Nephron progenitor cell (in vitro differentiated cells): ENCODE data around the gene C11orf65.

Experiments used
- DNase-seq: peaks from one replicate; pipeline ENCODE4 v3.0.0; 2021
- H3K27ac Mint-ChIP-seq: 2 replicates; pipeline ENCODE4 v1.8.0; 2021; ENCODE audit warnings: mild to moderate bottlenecking, moderate library complexity, mixed read lengths
- H3K27me3 Mint-ChIP-seq: 2 replicates; pipeline ENCODE4 v1.8.0; 2021; ENCODE audit warnings: mild to moderate bottlenecking, low read depth, mixed read lengths; ENCODE audit not compliant: poor library complexity
- H3K36me3 Mint-ChIP-seq: 2 replicates; pipeline ENCODE4 v1.8.0; 2021; ENCODE audit warnings: low read depth, mixed read lengths
- H3K4me1 Mint-ChIP-seq: 2 replicates; pipeline ENCODE4 v1.8.0; 2021; ENCODE audit warnings: mixed read lengths
- H3K4me3 Mint-ChIP-seq: 2 replicates; pipeline ENCODE4 v1.8.0; 2021; ENCODE audit warnings: mild to moderate bottlenecking, moderate library complexity, mixed read lengths
- H3K9me3 Mint-ChIP-seq: 2 replicates; pipeline ENCODE4 v1.8.0; 2021; ENCODE audit warnings: mild to moderate bottlenecking, moderate library complexity, mixed read lengths
- TF ChIP-seq, protein P1 (sequence below): fragments of 200-600 bp; sonication (generic); IDR thresholded peaks from 2 replicates; pipeline ENCODE4 v1.5.0; 2021; ENCODE audit warnings: antibody characterized with exemption

Gene C11orf65

GRCh38 chr11:108486828-108487227, 19.5 kb upstream of the C11orf65 start:
- TF ChIP-seq, protein P1, sequence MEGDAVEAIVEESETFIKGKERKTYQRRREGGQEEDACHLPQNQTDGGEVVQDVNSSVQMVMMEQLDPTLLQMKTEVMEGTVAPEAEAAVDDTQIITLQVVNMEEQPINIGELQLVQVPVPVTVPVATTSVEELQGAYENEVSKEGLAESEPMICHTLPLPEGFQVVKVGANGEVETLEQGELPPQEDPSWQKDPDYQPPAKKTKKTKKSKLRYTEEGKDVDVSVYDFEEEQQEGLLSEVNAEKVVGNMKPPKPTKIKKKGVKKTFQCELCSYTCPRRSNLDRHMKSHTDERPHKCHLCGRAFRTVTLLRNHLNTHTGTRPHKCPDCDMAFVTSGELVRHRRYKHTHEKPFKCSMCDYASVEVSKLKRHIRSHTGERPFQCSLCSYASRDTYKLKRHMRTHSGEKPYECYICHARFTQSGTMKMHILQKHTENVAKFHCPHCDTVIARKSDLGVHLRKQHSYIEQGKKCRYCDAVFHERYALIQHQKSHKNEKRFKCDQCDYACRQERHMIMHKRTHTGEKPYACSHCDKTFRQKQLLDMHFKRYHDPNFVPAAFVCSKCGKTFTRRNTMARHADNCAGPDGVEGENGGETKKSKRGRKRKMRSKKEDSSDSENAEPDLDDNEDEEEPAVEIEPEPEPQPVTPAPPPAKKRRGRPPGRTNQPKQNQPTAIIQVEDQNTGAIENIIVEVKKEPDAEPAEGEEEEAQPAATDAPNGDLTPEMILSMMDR = no peak
- DNase-seq = no peak
- Mint-ChIP-seq H3K9me3 (no peaks in the 10 kb centered on the region), H3K36me3 (peaks cover 66% of the 10 kb centered on the region), H3K27me3 (no peaks in the 10 kb centered on the region), H3K4me3 (no peak overlapping the region), H3K4me1 (no peaks in the 10 kb centered on the region), H3K27ac (no peak overlapping the region)

DNA sequence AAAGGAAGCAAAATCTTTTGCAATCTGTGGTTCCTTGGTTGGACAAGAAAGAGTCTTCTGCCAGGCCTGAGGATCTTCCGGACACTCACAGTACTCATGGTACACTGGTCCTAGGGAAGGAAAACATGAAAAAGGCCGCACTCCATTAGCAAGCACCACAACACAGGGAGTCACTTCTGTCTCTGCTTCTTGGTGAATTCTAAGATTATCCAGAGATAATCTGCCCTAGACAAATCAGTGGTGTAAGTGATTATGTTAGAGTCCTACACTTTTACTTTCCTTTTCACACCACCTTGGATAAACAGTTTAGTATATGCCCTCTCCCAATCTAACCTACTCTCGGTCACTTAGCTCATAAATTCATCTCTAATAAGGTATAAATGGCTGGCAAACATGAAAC, 19.0 kb upstream of the C11orf65 start:
- H3K4me1 Mint-ChIP-seq = no peaks in the 10 kb centered on the region
- TF ChIP-seq, protein P1 = no peak
- no peak overlapping the region for H3K4me3 Mint-ChIP-seq
- H3K36me3 Mint-ChIP-seq = peaks cover 68% of the 10 kb centered on the region
- no peaks in the 10 kb centered on the region for H3K9me3 Mint-ChIP-seq
- H3K27me3 Mint-ChIP-seq = no peaks in the 10 kb centered on the region
- DNase-seq = no peak
- H3K27ac Mint-ChIP-seq = no peak overlapping the region

- no peaks in the 10 kb centered on the region for H3K4me1 Mint-ChIP-seq
- TF ChIP-seq, protein P1 = no peak
- H3K36me3 Mint-ChIP-seq = peaks cover 59% of the 10 kb centered on the region
- no peak for DNase-seq
- H3K9me3 Mint-ChIP-seq = no peaks in the 10 kb centered on the region
- no peak overlapping the region for H3K27ac Mint-ChIP-seq
- no peak overlapping the region for H3K4me3 Mint-ChIP-seq
- H3K27me3 Mint-ChIP-seq = no peaks in the 10 kb centered on the region
These were observed 15.8 kb upstream of the C11orf65 start for GRCh38 chr11:108483163-108483562.

DNA sequence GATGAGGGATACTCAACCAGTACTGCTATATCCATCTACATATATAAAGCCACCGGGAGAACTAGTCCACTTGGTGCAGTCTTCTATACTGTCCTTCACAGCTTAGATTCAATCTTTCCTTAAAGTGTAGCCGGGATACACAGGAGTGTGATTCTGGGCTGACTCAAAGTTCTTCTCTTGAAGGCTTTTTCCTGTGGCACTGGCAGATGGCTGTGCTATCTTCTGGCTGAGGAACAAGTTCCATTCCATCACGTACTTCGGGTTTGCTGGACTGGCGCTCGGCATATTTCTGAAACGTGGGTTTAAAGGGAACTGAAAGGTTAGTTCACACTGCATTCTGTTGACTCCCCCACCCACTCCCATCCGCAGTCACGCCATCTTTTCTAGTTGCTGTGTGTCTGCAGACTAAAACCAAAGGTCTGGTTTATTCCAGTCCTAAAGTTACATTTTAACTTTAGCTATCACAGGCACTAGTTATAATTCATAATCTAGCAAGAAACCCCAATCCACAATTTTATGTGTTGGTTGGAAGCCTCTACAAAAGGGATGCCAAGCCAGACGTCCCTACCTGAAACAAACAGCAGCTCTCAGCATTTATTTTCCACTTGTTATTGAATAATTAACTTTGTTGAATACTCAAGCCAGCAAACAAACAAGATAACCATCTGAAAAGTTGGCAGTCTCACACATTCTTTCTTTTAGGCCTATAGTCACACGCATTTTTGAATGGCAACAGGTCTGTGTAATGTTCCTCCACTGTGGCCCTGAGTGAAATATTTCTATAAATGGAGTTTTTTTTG, 7.5 kb upstream of the C11orf65 start:
- H3K27me3 Mint-ChIP-seq = no peaks in the 10 kb centered on the region
- H3K9me3 Mint-ChIP-seq = no peaks in the 10 kb centered on the region
- no peaks in the 10 kb centered on the region for H3K4me1 Mint-ChIP-seq
- peaks cover 12% of the 10 kb centered on the region for H3K36me3 Mint-ChIP-seq
- no peak overlapping the region for H3K27ac Mint-ChIP-seq
- H3K4me3 Mint-ChIP-seq = no peak overlapping the region
- TF ChIP-seq, protein P1 = no peak
- DNase-seq = no peak

DNA sequence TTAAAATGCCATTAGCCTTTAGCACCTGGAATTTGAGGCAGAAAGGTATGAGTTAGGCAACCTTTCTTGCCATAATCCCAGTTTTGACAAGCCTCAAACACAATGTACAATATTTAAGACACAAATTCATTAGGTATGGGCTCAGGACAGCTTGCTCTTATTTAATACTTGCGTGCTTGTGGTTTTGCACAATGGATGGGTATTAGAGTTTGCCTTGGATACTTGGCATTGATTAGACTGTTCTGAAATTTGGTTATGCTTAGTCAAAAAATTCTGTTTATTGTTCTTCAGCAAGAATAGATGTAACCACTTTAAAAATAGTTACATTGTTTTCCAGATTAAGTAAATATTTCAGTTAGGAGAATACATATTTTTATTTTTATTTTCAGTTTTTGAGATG, 5.4 kb upstream of the C11orf65 start:
- Mint-ChIP-seq H3K4me3 (no peak overlapping the region), H3K4me1 (no peaks in the 10 kb centered on the region), H3K36me3 (peaks cover 7% of the 10 kb centered on the region), H3K27ac (no peak overlapping the region), H3K27me3 (peaks cover 2% of the 10 kb centered on the region), H3K9me3 (no peaks in the 10 kb centered on the region)
- TF ChIP-seq, protein P1 = no peak
- DNase-seq = no peak

GRCh38 chr11:108468478-108468864, 1.1 kb upstream of the C11orf65 start:
- TF ChIP-seq, protein P1 = no peak
- Mint-ChIP-seq H3K27me3 (peaks cover 9% of the 10 kb centered on the region), H3K4me1 (peaks cover 5% of the 10 kb centered on the region), H3K36me3 (peaks cover 4% of the 10 kb centered on the region), H3K4me3 (no peak overlapping the region), H3K27ac (no peak overlapping the region), H3K9me3 (no peaks in the 10 kb centered on the region)
- no peak for DNase-seq
